ENCODE data around the gene GUCY1A1. TPM values are rescaled to one million over a fixed set of nuclear protein-coding genes. Genes with fewer than 3 reads are reported as not detected.

Gene GUCY1A1
- polyA plus RNA-seq, 1 donor from 2014 or later: 13.6 TPM

GRCh38 chr4:155758481-155759371, 92.1 kb downstream of the GUCY1A1 start, which contains the start of gene GUCY1B1:
TSS of gene GUCY1B1 (plus strand) at chr4:155759021. CDS start at chr4:155759141, 120 bp downstream.
- peak within 1 kb of the TSS; percentile 41 for H3K4me2 ChIP-seq (ENCODE audit: low read length)
- H3K9ac ChIP-seq (ENCODE audit: low read length): peak within 1 kb of the TSS; percentile 67
- H3K36me3 ChIP-seq (ENCODE audit: insufficient read depth, low read length): no peaks in the 10 kb centered on the region
- H3K79me2 ChIP-seq (replicated peaks; ENCODE audit: insufficient read depth, low read length): no peaks in the 10 kb centered on the region
- peak within 1 kb of the TSS; percentile 46 for H3K27ac ChIP-seq (ENCODE audit: low read length)
- no peaks in the 10 kb centered on the region for H3F3A ChIP-seq (ENCODE audit: insufficient read depth, low read length, poor library complexity, severe bottlenecking)
- peak within 1 kb of the TSS; percentile 41 for H2AFZ ChIP-seq (ENCODE audit: low read depth, low read length)
- H4K20me1 ChIP-seq (ENCODE audit: insufficient read depth): no peaks in the 10 kb centered on the region
- no peaks in the 10 kb centered on the region for H3K9me2 ChIP-seq (ENCODE audit: insufficient read depth, low read length)
- TF ChIP-seq REST (IDR thresholded peaks at IDR 0.05; ENCODE audit: borderline replicate concordance): no peak
- TF ChIP-seq TAF1 (IDR thresholded peaks at IDR 0.05; ENCODE audit: low read depth): no peak
- peak; percentile 31 for TF ChIP-seq RAD21 (conservative IDR thresholded peaks at IDR 0.05)
- no peak for TF ChIP-seq POLR2AphosphoS5 (IDR thresholded peaks at IDR 0.05)
- TF ChIP-seq EP300 (conservative IDR thresholded peaks at IDR 0.05; ENCODE audit: poor library complexity, severe bottlenecking): no peak
- TF ChIP-seq EZH2 (IDR thresholded peaks at IDR 0.05; ENCODE audit: borderline replicate concordance, insufficient read depth, low read length, poor library complexity, severe bottlenecking): no peak
- peak; percentile 64 for TF ChIP-seq CTCF (IDR thresholded peaks at IDR 0.05; ENCODE audit: poor library complexity, severe bottlenecking)
- peak; percentile 42 for TF ChIP-seq SMC3 (conservative IDR thresholded peaks at IDR 0.05; ENCODE audit: poor library complexity)
- TF ChIP-seq MXI1 (conservative IDR thresholded peaks at IDR 0.05; ENCODE audit: poor library complexity, severe bottlenecking): no peak
- H3K9me3 ChIP-seq (ENCODE audit: low read length): no peaks in the 10 kb centered on the region
- peaks cover 14% of the 10 kb centered on the region for H3K27me3 ChIP-seq (ENCODE audit: insufficient read depth, low read depth, low read length)
- H3K4me3 ChIP-seq (ENCODE audit: low read length): peak within 1 kb of the TSS; percentile 79

GRCh38 chr4:155759372-155760252, 93.0 kb downstream of the GUCY1A1 start:
- Histone ChIP-seq H3F3A (ENCODE audit: insufficient read depth, low read length, poor library complexity, severe bottlenecking) (no peaks in the 10 kb centered on the region), H3K79me2 (replicated peaks; ENCODE audit: insufficient read depth, low read length) (no peaks in the 10 kb centered on the region), H3K27ac (ENCODE audit: low read length) (peak overlapping the region; percentile 46), H2AFZ (ENCODE audit: low read depth, low read length) (peak overlapping the region; percentile 41), H3K4me2 (ENCODE audit: low read length) (peak overlapping the region; percentile 41), H3K4me3 (ENCODE audit: low read length) (peak overlapping the region; percentile 79), H3K9me3 (ENCODE audit: low read length) (no peaks in the 10 kb centered on the region), H3K9me2 (ENCODE audit: insufficient read depth, low read length) (no peaks in the 10 kb centered on the region), H3K9ac (ENCODE audit: low read length) (peak overlapping the region; percentile 67), H3K36me3 (ENCODE audit: insufficient read depth, low read length) (no peaks in the 10 kb centered on the region), H4K20me1 (ENCODE audit: insufficient read depth) (no peaks in the 10 kb centered on the region), H3K27me3 (ENCODE audit: insufficient read depth, low read depth, low read length) (peaks cover 14% of the 10 kb centered on the region)
- TF ChIP-seq REST (IDR thresholded peaks at IDR 0.05; ENCODE audit: borderline replicate concordance): no peak
- TF ChIP-seq CTCF (IDR thresholded peaks at IDR 0.05; ENCODE audit: poor library complexity, severe bottlenecking): peak; percentile 10
- TF ChIP-seq RAD21 (conservative IDR thresholded peaks at IDR 0.05): no peak
- TF ChIP-seq EP300 (conservative IDR thresholded peaks at IDR 0.05; ENCODE audit: poor library complexity, severe bottlenecking): no peak
- no peak for TF ChIP-seq MXI1 (conservative IDR thresholded peaks at IDR 0.05; ENCODE audit: poor library complexity, severe bottlenecking)
- no peak for TF ChIP-seq EZH2 (IDR thresholded peaks at IDR 0.05; ENCODE audit: borderline replicate concordance, insufficient read depth, low read length, poor library complexity, severe bottlenecking)

All from neural cell (in vitro differentiated cells).